ENCODE results near the gene ZNF280B. TPM values are rescaled to one million over a fixed set of nuclear protein-coding genes. Genes with fewer than 3 reads are reported as not detected.
A peak's percentile ranks its signal among the peaks of the same experiment; 100 is the strongest.
"Not testable (repeated sequence)": the region's sequence is repeated elsewhere in the genome, so short reads cannot be mapped to it uniquely, and the experiment has no call there.

Gene ZNF280B
- polyA plus RNA-seq, 4 donors = 0.31 to 2.1 TPM; not detected in 2

GRCh38 chr22:22485524-22485923, 23.0 kb downstream of the ZNF280B start:
- peaks cover 0 to 6% (median 0%) of the 10 kb centered on the region in 3 donors for H3K36me3 ChIP-seq (ENCODE audit: control insufficient read depth in 3 of 3, insufficient read depth in 2 of 3, low read depth in 1 of 3, low read length in 3 of 3)
- no peak overlapping the region for H3K27ac ChIP-seq (ENCODE audit: low read depth in 1 of 3, low read length in 2 of 3)
- FAIRE-seq (no peak), DNase-seq (no peak)
- no peaks in the 10 kb centered on the region for H3K9me3 ChIP-seq (ENCODE audit: control insufficient read depth in 2 of 2, insufficient read depth in 1 of 2, low read depth in 1 of 2, low read length in 1 of 2)
- peaks cover 0 to 3% (median 0%) of the 10 kb centered on the region in 3 donors for H3K4me1 ChIP-seq (ENCODE audit: control insufficient read depth in 3 of 3, insufficient read depth in 2 of 3, low read depth in 1 of 3, low read length in 2 of 3)
- WGBS, 3 donors = 92 to 95% (median 94%) methylated on average over 3 of the region's 3 CpGs
- H3K27me3 ChIP-seq (ENCODE audit: control insufficient read depth in 3 of 3, insufficient read depth in 3 of 3, low read length in 3 of 3) = no peaks in the 10 kb centered on the region
- H3K4me3 ChIP-seq (ENCODE audit: low read depth in 1 of 3, low read length in 3 of 3) = no peak overlapping the region

- FAIRE-seq = no peak
Measured at GRCh38 chr22:22484023-22484422, 24.5 kb downstream of the ZNF280B start.

GRCh38 chr22:22480940-22481339, 27.6 kb downstream of the ZNF280B start:
- peaks cover 0 to 5% (median 0%) of the 10 kb centered on the region in 3 donors for H3K4me1 ChIP-seq (ENCODE audit: control insufficient read depth in 3 of 3, insufficient read depth in 2 of 3, low read depth in 1 of 3, low read length in 2 of 3)
- no peak overlapping the region for H3K4me3 ChIP-seq (ENCODE audit: low read depth in 1 of 3, low read length in 3 of 3)
- no peaks in the 10 kb centered on the region for H3K27me3 ChIP-seq (ENCODE audit: control insufficient read depth in 3 of 3, insufficient read depth in 3 of 3, low read length in 3 of 3)
- peaks cover 0 to 2% (median 0%) of the 10 kb centered on the region in 3 donors for H3K36me3 ChIP-seq (ENCODE audit: control insufficient read depth in 3 of 3, insufficient read depth in 2 of 3, low read depth in 1 of 3, low read length in 3 of 3)
- DNase-seq = no peak
- WGBS, 3 donors = 40 to 76% (median 41%) methylated on average over 2 of the region's 2 CpGs
- H3K27ac ChIP-seq (ENCODE audit: low read depth in 1 of 3, low read length in 2 of 3) = no peak overlapping the region
- no peak for FAIRE-seq
- no peaks in the 10 kb centered on the region for H3K9me3 ChIP-seq (ENCODE audit: control insufficient read depth in 2 of 2, insufficient read depth in 1 of 2, low read depth in 1 of 2, low read length in 1 of 2)

More at GRCh38 chr22:22484023-22484422, 24.5 kb downstream of the ZNF280B start:
- no peak overlapping the region for H3K27ac ChIP-seq (ENCODE audit: low read depth in 1 of 3, low read length in 2 of 3)
- no peaks in the 10 kb centered on the region for H3K9me3 ChIP-seq (ENCODE audit: control insufficient read depth in 2 of 2, insufficient read depth in 1 of 2, low read depth in 1 of 2, low read length in 1 of 2)
- no peaks in the 10 kb centered on the region for H3K27me3 ChIP-seq (ENCODE audit: control insufficient read depth in 3 of 3, insufficient read depth in 3 of 3, low read length in 3 of 3)
- H3K4me1 ChIP-seq (ENCODE audit: control insufficient read depth in 3 of 3, insufficient read depth in 2 of 3, low read depth in 1 of 3, low read length in 2 of 3) = peaks cover 0 to 5% (median 0%) of the 10 kb centered on the region in 3 donors
- peaks cover 0 to 6% (median 0%) of the 10 kb centered on the region in 3 donors for H3K36me3 ChIP-seq (ENCODE audit: control insufficient read depth in 3 of 3, insufficient read depth in 2 of 3, low read depth in 1 of 3, low read length in 3 of 3)
- H3K4me3 ChIP-seq (ENCODE audit: low read depth in 1 of 3, low read length in 3 of 3) = no peak overlapping the region
- no peak for DNase-seq
- WGBS, 3 donors = 94 to 96% (median 94%) methylated on average over 11 of the region's 11 CpGs

- FAIRE-seq (no peak), DNase-seq (no peak)
- Histone ChIP-seq H3K9me3 (ENCODE audit: control insufficient read depth in 2 of 2, insufficient read depth in 1 of 2, low read depth in 1 of 2, low read length in 1 of 2) (no peaks in the 10 kb centered on the region), H3K27ac (ENCODE audit: low read depth in 1 of 3, low read length in 2 of 3) (no peak overlapping the region), H3K4me3 (ENCODE audit: low read depth in 1 of 3, low read length in 3 of 3) (no peak overlapping the region), H3K27me3 (ENCODE audit: control insufficient read depth in 3 of 3, insufficient read depth in 3 of 3, low read length in 3 of 3) (no peaks in the 10 kb centered on the region), H3K36me3 (ENCODE audit: control insufficient read depth in 3 of 3, insufficient read depth in 2 of 3, low read depth in 1 of 3, low read length in 3 of 3) (no peaks in the 10 kb centered on the region), H3K4me1 (ENCODE audit: control insufficient read depth in 3 of 3, insufficient read depth in 2 of 3, low read depth in 1 of 3, low read length in 2 of 3) (peaks cover 0 to 5% (median 0%) of the 10 kb centered on the region in 3 donors)
- WGBS, 3 donors = 92 to 94% (median 94%) methylated on average over 5 of the region's 5 CpGs
Measured at GRCh38 chr22:22479999-22480532, 28.5 kb downstream of the ZNF280B start.

- 89 to 94% (median 93%) methylated on average over 2 of the region's 2 CpGs for WGBS, 3 donors
- H3K27me3 ChIP-seq (ENCODE audit: control insufficient read depth in 3 of 3, insufficient read depth in 3 of 3, low read length in 3 of 3) = no peaks in the 10 kb centered on the region
- no peaks in the 10 kb centered on the region for H3K36me3 ChIP-seq (ENCODE audit: control insufficient read depth in 3 of 3, insufficient read depth in 2 of 3, low read depth in 1 of 3, low read length in 3 of 3)
- H3K27ac ChIP-seq (ENCODE audit: low read depth in 1 of 3, low read length in 2 of 3) = no peak overlapping the region
- no peaks in the 10 kb centered on the region for H3K9me3 ChIP-seq (ENCODE audit: control insufficient read depth in 2 of 2, insufficient read depth in 1 of 2, low read depth in 1 of 2, low read length in 1 of 2)
- FAIRE-seq = no peak
- DNase-seq = no peak
- no peak overlapping the region for H3K4me3 ChIP-seq (ENCODE audit: low read depth in 1 of 3, low read length in 3 of 3)
- peaks cover 0 to 8% (median 0%) of the 10 kb centered on the region in 3 donors for H3K4me1 ChIP-seq (ENCODE audit: control insufficient read depth in 3 of 3, insufficient read depth in 2 of 3, low read depth in 1 of 3, low read length in 2 of 3)
Measured at GRCh38 chr22:22479116-22479515, 29.4 kb downstream of the ZNF280B start.

- Histone ChIP-seq H3K4me3 (ENCODE audit: low read depth in 1 of 3, low read length in 3 of 3) (no peak overlapping the region), H3K27ac (ENCODE audit: low read depth in 1 of 3, low read length in 2 of 3) (no peak overlapping the region), H3K9me3 (ENCODE audit: control insufficient read depth in 2 of 2, insufficient read depth in 1 of 2, low read depth in 1 of 2, low read length in 1 of 2) (no peaks in the 10 kb centered on the region), H3K27me3 (ENCODE audit: control insufficient read depth in 3 of 3, insufficient read depth in 3 of 3, low read length in 3 of 3) (no peaks in the 10 kb centered on the region), H3K4me1 (ENCODE audit: control insufficient read depth in 3 of 3, insufficient read depth in 2 of 3, low read depth in 1 of 3, low read length in 2 of 3) (peaks cover 0 to 8% (median 0%) of the 10 kb centered on the region in 3 donors), H3K36me3 (ENCODE audit: control insufficient read depth in 3 of 3, insufficient read depth in 2 of 3, low read depth in 1 of 3, low read length in 3 of 3) (no peaks in the 10 kb centered on the region)
- FAIRE-seq (no peak), DNase-seq (peak in 1 of 2 donors; percentile 13)
Measured at GRCh38 chr22:22478470-22478869, 30.1 kb downstream of the ZNF280B start.

- WGBS, 3 donors = 46 to 63% (median 55%) methylated on average over 2 of the region's 2 CpGs
- no peak for FAIRE-seq
Measured at GRCh38 chr22:22474733-22475132, 33.8 kb downstream of the ZNF280B start.

GRCh38 chr22:22471104-22471503, 37.4 kb downstream of the ZNF280B start:
- 85 to 93% (median 92%) methylated on average over 5 of the region's 5 CpGs for WGBS, 3 donors
- FAIRE-seq = not testable (repeated sequence)

More at GRCh38 chr22:22474733-22475132, 33.8 kb downstream of the ZNF280B start:
- Histone ChIP-seq H3K36me3 (ENCODE audit: control insufficient read depth in 3 of 3, insufficient read depth in 2 of 3, low read depth in 1 of 3, low read length in 3 of 3) (no peaks in the 10 kb centered on the region), H3K27me3 (ENCODE audit: control insufficient read depth in 3 of 3, insufficient read depth in 3 of 3, low read length in 3 of 3) (no peaks in the 10 kb centered on the region), H3K4me3 (ENCODE audit: low read depth in 1 of 3, low read length in 3 of 3) (no peak overlapping the region), H3K27ac (ENCODE audit: low read depth in 1 of 3, low read length in 2 of 3) (no peak overlapping the region), H3K9me3 (ENCODE audit: control insufficient read depth in 2 of 2, insufficient read depth in 1 of 2, low read depth in 1 of 2, low read length in 1 of 2) (peaks cover 0 to 4% of the 10 kb centered on the region in 2 donors), H3K4me1 (ENCODE audit: control insufficient read depth in 3 of 3, insufficient read depth in 2 of 3, low read depth in 1 of 3, low read length in 2 of 3) (peaks cover 0 to 3% (median 0%) of the 10 kb centered on the region in 3 donors)
- DNase-seq = peak in 1 of 2 donors; percentile 47

GRCh38 chr22:22469527-22469926, 39.0 kb downstream of the ZNF280B start:
- H3K4me3 ChIP-seq (ENCODE audit: low read depth in 1 of 3, low read length in 3 of 3) = no peak overlapping the region
- H3K36me3 ChIP-seq (ENCODE audit: control insufficient read depth in 3 of 3, insufficient read depth in 2 of 3, low read depth in 1 of 3, low read length in 3 of 3) = no peaks in the 10 kb centered on the region
- peaks cover 0 to 13% of the 10 kb centered on the region in 2 donors for H3K9me3 ChIP-seq (ENCODE audit: control insufficient read depth in 2 of 2, insufficient read depth in 1 of 2, low read depth in 1 of 2, low read length in 1 of 2)
- 70 to 74% (median 71%) methylated on average over 2 of the region's 2 CpGs for WGBS, 3 donors
- DNase-seq (no peak), FAIRE-seq (no peak)
- no peaks in the 10 kb centered on the region for H3K27me3 ChIP-seq (ENCODE audit: control insufficient read depth in 3 of 3, insufficient read depth in 3 of 3, low read length in 3 of 3)
- no peaks in the 10 kb centered on the region for H3K4me1 ChIP-seq (ENCODE audit: control insufficient read depth in 3 of 3, insufficient read depth in 2 of 3, low read depth in 1 of 3, low read length in 2 of 3)
- no peak overlapping the region for H3K27ac ChIP-seq (ENCODE audit: low read depth in 1 of 3, low read length in 2 of 3)

More at GRCh38 chr22:22471104-22471503, 37.4 kb downstream of the ZNF280B start:
- peaks cover 0 to 13% of the 10 kb centered on the region in 2 donors for H3K9me3 ChIP-seq (ENCODE audit: control insufficient read depth in 2 of 2, insufficient read depth in 1 of 2, low read depth in 1 of 2, low read length in 1 of 2)
- not testable (repeated sequence) for H3K36me3 ChIP-seq (ENCODE audit: control insufficient read depth in 3 of 3, insufficient read depth in 2 of 3, low read depth in 1 of 3, low read length in 3 of 3); H3K27ac ChIP-seq (ENCODE audit: low read depth in 1 of 3, low read length in 2 of 3); H3K27me3 ChIP-seq (ENCODE audit: control insufficient read depth in 3 of 3, insufficient read depth in 3 of 3, low read length in 3 of 3); DNase-seq; H3K4me1 ChIP-seq (ENCODE audit: control insufficient read depth in 3 of 3, insufficient read depth in 2 of 3, low read depth in 1 of 3, low read length in 2 of 3); H3K4me3 ChIP-seq (ENCODE audit: low read depth in 1 of 3, low read length in 3 of 3)

All from small intestine (tissue), 7 donors.